H1 (cell line): ENCODE results near the gene OR6Q1. TPM values are rescaled to one million over a fixed set of nuclear protein-coding genes. Genes with fewer than 3 reads are reported as not detected.

Experiments used
- CTCF ChIA-PET: fragments of 300-600 bp; sonication (Branson Sonifier 250); formaldehyde crosslinking; loops from one replicate; lab custom pipeline; 2021; ENCODE audit not compliant: partially characterized antibody; lab: Charles Lee
- POLR2A ChIA-PET: fragments of 300-600 bp; sonication (Branson Sonifier 250); formaldehyde crosslinking; loops from one replicate; lab custom pipeline; 2021; ENCODE audit warnings: inconsistent platforms; ENCODE audit not compliant: partially characterized antibody; lab: Charles Lee
- DNase-seq, 2 experiments: peaks; one replicate each; pipeline versions ENCODE4 v3.0.0 to v3.0.0-alpha.2; 2010 to 2022; ENCODE audit warnings: low spot score in 2 of 2, low read depth in 1 of 2, mixed read lengths in 1 of 2
- FAIRE-seq: peaks from 2 replicates; lab custom pipeline; 2011; peaks lifted over from hg19 to GRCh38; lab: Jason Lieb, UNC
- H2AFZ ChIP-seq: 2 replicates; pipeline ENCODE4 v1.8.1; 2012; ENCODE audit warnings: low read length, inconsistent platforms
- H2AK5ac ChIP-seq: 2 replicates; pipeline ENCODE4 v1.6.1; 2013; ENCODE audit warnings: low read depth, low read length
- H2BK120ac ChIP-seq: replicated peaks from 2 replicates; pipeline ENCODE3; 2013; ENCODE audit warnings: low read depth, low read length, inconsistent platforms
- H2BK12ac ChIP-seq: 2 replicates; pipeline ENCODE4 v1.6.1; 2013; ENCODE audit warnings: low read depth, low read length
- H2BK15ac ChIP-seq: 2 replicates; pipeline ENCODE4 v1.6.1; 2013; ENCODE audit warnings: low read length
- H2BK20ac ChIP-seq: 2 replicates; pipeline ENCODE4 v1.6.1; 2013; ENCODE audit warnings: low read length
- H2BK5ac ChIP-seq: 2 replicates; pipeline ENCODE4 v1.6.1; 2013; ENCODE audit warnings: low read depth, low read length
- H3K14ac ChIP-seq: 2 replicates; pipeline ENCODE4 v1.6.1; 2013; ENCODE audit warnings: inconsistent platforms; ENCODE audit not compliant: insufficient read length
- H3K18ac ChIP-seq: 2 replicates; pipeline ENCODE4 v1.6.1; 2013; ENCODE audit warnings: low read length; ENCODE audit errors: extremely low read depth
- H3K23ac ChIP-seq: 2 replicates; pipeline ENCODE4 v1.6.1; 2013; ENCODE audit warnings: inconsistent platforms; ENCODE audit not compliant: insufficient read length
- H3K23me2 ChIP-seq: 2 replicates; pipeline ENCODE4 v1.6.1; 2013; ENCODE audit warnings: low read depth, low read length
- H3K27ac ChIP-seq: 2 replicates; pipeline ENCODE4 v1.6.1; 2011; ENCODE audit warnings: low read depth, low read length, inconsistent platforms
- H3K27me3 ChIP-seq, 4 experiments: replicated peaks in 1 of 4; 1 replicate in 1 of 4; 2 replicates in 3 of 4; pipeline versions ENCODE4 v1.6.1 to v1.8.1; 2011 to 2013; ENCODE audit warnings: low read length in 3 of 4, mild to moderate bottlenecking in 3 of 4, inconsistent platforms in 2 of 4, mixed read lengths in 2 of 4, moderate library complexity in 1 of 4; ENCODE audit not compliant: control insufficient read depth in 3 of 4, insufficient read depth in 3 of 4; ENCODE audit errors: extremely low read depth in 1 of 4
- H3K36me3 ChIP-seq, 4 experiments: 2 replicates each; pipeline versions ENCODE4 v1.6.1 to v1.8.1; 2011 to 2013; ENCODE audit warnings: mild to moderate bottlenecking in 4 of 4, low read length in 3 of 4, moderate library complexity in 2 of 4, control low read depth in 1 of 4, inconsistent platforms in 1 of 4; ENCODE audit not compliant: insufficient read depth in 4 of 4, control insufficient read depth in 2 of 4
- H3K4ac ChIP-seq: replicated peaks from 2 replicates; pipeline ENCODE3; 2013; ENCODE audit warnings: low read length, low read depth, mixed read lengths, inconsistent platforms; ENCODE audit not compliant: insufficient read length
- H3K4me1 ChIP-seq, 4 experiments: replicated peaks in 1 of 4; 1 replicate in 1 of 4; 2 replicates in 3 of 4; pipeline versions ENCODE4 v1.6.1 to v1.8.1; 2011 to 2013; ENCODE audit warnings: low read length in 3 of 4, inconsistent platforms in 2 of 4, mixed read lengths in 1 of 4; ENCODE audit not compliant: insufficient read depth in 4 of 4, control insufficient read depth in 3 of 4
- H3K4me2 ChIP-seq, 2 experiments: 2 replicates each; pipeline versions ENCODE4 v1.6.1 to v1.8.1; 2011 to 2013; ENCODE audit warnings: low read depth in 2 of 2, low read length in 2 of 2, control low read depth in 1 of 2, inconsistent platforms in 1 of 2, mild to moderate bottlenecking in 1 of 2; ENCODE audit not compliant: insufficient read depth in 1 of 2
- H3K4me3 ChIP-seq, 4 experiments: fragments of 200-600, 300-600 bp in 1 of 4; sonication (generic), shearing (Covaris generic), sonication (Bioruptor Twin) in 1 of 4; 2 replicates each; pipeline versions ENCODE4 v1.5.1 to v1.8.1; 2011 to 2016; ENCODE audit warnings: low read length in 4 of 4, low read depth in 3 of 4, control low read depth in 2 of 4, inconsistent platforms in 2 of 4, mild to moderate bottlenecking in 2 of 4, mixed read lengths in 1 of 4, moderate library complexity in 1 of 4; ENCODE audit not compliant: insufficient read depth in 2 of 4; ENCODE audit errors: extremely low read depth in 1 of 4
- H3K56ac ChIP-seq: replicated peaks from 2 replicates; pipeline ENCODE3; 2013; ENCODE audit warnings: low read depth, mild to moderate bottlenecking, mixed read lengths, low read length, inconsistent platforms; ENCODE audit not compliant: insufficient read length
- H3K79me1 ChIP-seq: 2 replicates; pipeline ENCODE4 v1.6.1; 2013; ENCODE audit warnings: low read depth, low read length, control low read depth
- H3K79me2 ChIP-seq, 2 experiments: 2 replicates each; pipeline versions ENCODE4 v1.6.1 to v1.8.1; 2012 to 2013; ENCODE audit warnings: low read length in 2 of 2, mild to moderate bottlenecking in 2 of 2, inconsistent platforms in 1 of 2; ENCODE audit not compliant: insufficient read depth in 2 of 2, control insufficient read depth in 1 of 2
- H3K9ac ChIP-seq, 4 experiments: replicated peaks in 1 of 4; 1 replicate in 1 of 4; 2 replicates in 3 of 4; pipeline versions ENCODE4 v1.6.1 to v1.8.1; 2011 to 2013; ENCODE audit warnings: low read depth in 3 of 4, low read length in 3 of 4, control low read depth in 2 of 4, mild to moderate bottlenecking in 2 of 4, moderate library complexity in 2 of 4, inconsistent platforms in 1 of 4; ENCODE audit errors: extremely low read depth in 1 of 4
- H3K9me3 ChIP-seq, 2 experiments: 2 replicates each; pipeline versions ENCODE4 v1.6.1 to v1.8.1; 2012 to 2013; ENCODE audit warnings: mild to moderate bottlenecking in 2 of 2, moderate library complexity in 2 of 2, control low read depth in 1 of 2, inconsistent platforms in 1 of 2, low read depth in 1 of 2, low read length in 1 of 2, mixed read lengths in 1 of 2; ENCODE audit not compliant: insufficient read depth in 2 of 2
- H4K20me1 ChIP-seq, 2 experiments: replicated peaks in 1 of 2; 2 replicates each; pipeline versions ENCODE3 to v1.8.1; 2011 to 2013; ENCODE audit warnings: inconsistent platforms in 2 of 2, low read length in 2 of 2, mild to moderate bottlenecking in 1 of 2; ENCODE audit not compliant: insufficient read depth in 2 of 2, control insufficient read depth in 1 of 2
- H4K5ac ChIP-seq: 2 replicates; pipeline ENCODE4 v1.6.1; 2013; ENCODE audit warnings: low read length, low read depth, mixed read lengths, inconsistent platforms; ENCODE audit not compliant: insufficient read length
- H4K8ac ChIP-seq: 2 replicates; pipeline ENCODE4 v1.8.0; 2013; ENCODE audit warnings: mild to moderate bottlenecking, moderate library complexity, low read length, inconsistent platforms; ENCODE audit not compliant: insufficient read depth; ENCODE audit errors: extremely low read depth
- H4K91ac ChIP-seq: replicated peaks from 2 replicates; pipeline ENCODE3; 2013; ENCODE audit warnings: low read length, mixed read lengths, inconsistent platforms; ENCODE audit not compliant: insufficient read length
- CBX8 ChIP-seq: fragments of 300-800, 300-1000 bp; sonication (generic); IDR thresholded peaks from 2 replicates; pipeline ENCODE4 v1.7.1; 2016; ENCODE audit warnings: low read depth, low read length, borderline replicate concordance
- CEBPB ChIP-seq: IDR thresholded peaks from 2 replicates; pipeline ENCODE4 v1.6.1; 2012; ENCODE audit warnings: low read depth, low read length
- CREB1 ChIP-seq: IDR thresholded peaks from 2 replicates; pipeline ENCODE4 v1.6.1; 2012; ENCODE audit warnings: inconsistent platforms
- HDAC2 ChIP-seq, 2 experiments: fragments of 300-600 bp in 1 of 2; sonication (generic) in 1 of 2; IDR thresholded peaks; 2 replicates each; pipeline ENCODE4 v1.6.1; 2011 to 2012; ENCODE audit warnings: low read depth in 2 of 2, low read length in 2 of 2, mild to moderate bottlenecking in 2 of 2, moderate library complexity in 2 of 2, borderline replicate concordance in 1 of 2, inconsistent platforms in 1 of 2
- KDM5A ChIP-seq: fragments of 200-600 bp; IDR thresholded peaks from 2 replicates; pipeline ENCODE4 v1.7.1; 2012; ENCODE audit warnings: mild to moderate bottlenecking, low read length, inconsistent platforms, mixed read lengths
- MAFK ChIP-seq: IDR thresholded peaks from 2 replicates; pipeline ENCODE4 v1.6.1; 2012; ENCODE audit warnings: low read depth, mild to moderate bottlenecking, improper control_type of control experiment, low read length
- POLR2AphosphoS5 ChIP-seq: IDR thresholded peaks from 2 replicates; pipeline ENCODE4 v1.6.1; 2011; ENCODE audit warnings: low read depth, low read length
- RBBP5 ChIP-seq: IDR thresholded peaks from 2 replicates; pipeline ENCODE4 v1.7.1; 2012; ENCODE audit warnings: low read depth, mild to moderate bottlenecking, inconsistent platforms, low read length, moderate library complexity, borderline replicate concordance
- SIN3A ChIP-seq, 2 experiments: IDR thresholded peaks in 1 of 2; conservative IDR thresholded peaks in 1 of 2; 2 replicates each; pipeline ENCODE4 v1.6.1; 2011 to 2012; ENCODE audit warnings: low read length in 2 of 2, improper control_type of control experiment in 1 of 2, low read depth in 1 of 2, mild to moderate bottlenecking in 1 of 2
- SIRT6 ChIP-seq: IDR thresholded peaks from one replicate; pipeline ENCODE4 v1.7.1; 2012; ENCODE audit warnings: low read length, inconsistent platforms
- SP4 ChIP-seq: IDR thresholded peaks from 2 replicates; pipeline ENCODE4 v1.6.1; 2012; ENCODE audit warnings: low read length, inconsistent platforms
- SRF ChIP-seq: IDR thresholded peaks from 2 replicates; pipeline ENCODE4 v1.6.1; 2011; ENCODE audit warnings: mild to moderate bottlenecking, low read depth, low read length, moderate library complexity
- TAF7 ChIP-seq: optimal IDR thresholded peaks from 2 replicates; pipeline ENCODE3; 2011; ENCODE audit warnings: low read depth, mild to moderate bottlenecking, inconsistent platforms, low read length, moderate library complexity, borderline replicate concordance
- TBP ChIP-seq: IDR thresholded peaks from 2 replicates; pipeline ENCODE4 v1.6.1; 2011; ENCODE audit warnings: low read depth, low read length, improper control_type of control experiment
- ZNF274 ChIP-seq: IDR thresholded peaks from 2 replicates; pipeline ENCODE4 v1.7.0; 2012; ENCODE audit warnings: low read length, borderline replicate concordance; ENCODE audit errors: extremely low read depth
- WGBS, 2 experiments: shearing (Covaris generic) in 1 of 2; methylation state at CpG; one replicate each; pipeline versions ENCODE4 v1.1.6 to v1.1.7; 2013 to 2015; ENCODE audit warnings: low lambda C conversion rate in 2 of 2, mixed read lengths in 2 of 2, inconsistent platforms in 1 of 2, low coverage in 1 of 2, missing lambda C conversion rate in 1 of 2; ENCODE audit not compliant: insufficient replicate concordance in 2 of 2, insufficient coverage in 1 of 2, insufficient read length in 1 of 2; ENCODE audit errors: extremely low coverage in 1 of 2, missing lambda C conversion rate in 1 of 2; 5-methylcytosine and 5-hydroxymethylcytosine counted together
- polyA plus RNA-seq, 7 experiments: library from polyadenylated mRNA; depleted of rRNA in 3 of 7; stranded (reverse) in 5 of 7; unstranded in 2 of 7; fragments of >200 nt in 5 of 7; fragments of 200-250 nt in 2 of 7; gene quantifications; 1 replicate in 5 of 7; 2 replicates in 1 of 7; 4 replicates in 1 of 7; pipeline versions ENCODE4 v1.2.1 to v1.2.3, GENCODE V29; 2011 to 2013; ENCODE audit warnings: missing spikeins in 2 of 7, mixed read lengths in 2 of 7
- total RNA-seq: library from RNA; stranded (reverse); fragmentation: NEBNext Ultra II Directional; extraction: Animal tissue kit (Norgen Biotek cat#: 25700); gene quantifications from 2 replicates; pipeline ENCODE4 v1.2.1, GENCODE V29; 2021

OR6Q1 gene
- total and polyA plus RNA-seq, 2 of the 8 experiments (the other 6 are each of a cell fraction or from before 2014, with no cell fraction given): not detected

DNA sequence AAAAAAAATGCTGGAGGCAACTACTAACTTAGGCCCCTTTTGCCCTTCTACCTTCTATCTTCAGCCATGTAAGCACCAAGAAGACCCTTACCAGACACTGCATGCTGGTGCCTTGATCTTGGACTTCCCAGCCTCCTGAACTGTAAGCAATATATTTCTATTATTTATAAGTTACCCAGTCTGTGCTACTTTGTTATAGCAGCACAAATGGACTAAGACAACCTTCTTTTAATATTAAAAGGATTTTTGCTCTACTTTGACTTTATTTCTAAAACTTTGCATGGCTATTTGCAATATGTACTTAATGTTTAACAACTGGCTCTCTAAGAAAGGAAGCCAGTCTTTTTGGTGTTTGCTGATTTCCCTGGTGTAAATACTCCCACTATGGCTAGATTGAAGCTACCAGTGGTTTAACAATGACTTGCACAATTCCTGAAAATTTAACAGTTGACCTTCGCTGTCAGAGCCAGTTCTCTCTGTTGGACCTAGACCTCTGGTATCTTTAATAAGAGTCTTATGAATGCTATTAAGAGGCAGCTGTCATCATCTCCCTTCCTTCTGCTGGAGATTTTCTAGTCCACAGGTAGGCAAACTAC lies 25.2 kb downstream of the OR6Q1 start:
- no peak for DNase-seq
- Histone ChIP-seq H3K23me2 (no peaks in the 10 kb centered on the region), H3K9ac (no peak overlapping the region), H4K91ac (no peak overlapping the region), H2BK120ac (no peak overlapping the region), H3K23ac (no peak overlapping the region), H4K5ac (no peak overlapping the region), H3K79me1 (no peaks in the 10 kb centered on the region), H3K27ac (no peak overlapping the region), H2AFZ (no peak overlapping the region), H2BK20ac (no peak overlapping the region), H3K79me2 (no peaks in the 10 kb centered on the region), H2AK5ac (no peak overlapping the region), H3K18ac (no peak overlapping the region), H3K9me3 (no peaks in the 10 kb centered on the region), H3K27me3 (no peaks in the 10 kb centered on the region), H3K14ac (no peak overlapping the region), H3K4me3 (no peak overlapping the region), H3K4me2 (no peak overlapping the region), H3K4me1 (peaks cover 0 to 11% (median 5%) of the 10 kb centered on the region in 4 experiments; a peak in 5 of 7 replicates), H2BK15ac (no peak overlapping the region), H2BK12ac (no peak overlapping the region), H3K36me3 (no peaks in the 10 kb centered on the region), H2BK5ac (no peak overlapping the region), H4K20me1 (no peaks in the 10 kb centered on the region), H4K8ac (no peak overlapping the region), H3K56ac (no peak overlapping the region), H3K4ac (no peak overlapping the region)
- 92% methylated on average over 1 of the region's 1 CpG; no CpG with 5 or more reads in 1 of the 2 experiments for WGBS, 2 experiments
- ChIA-PET CTCF (no interaction called here), POLR2A (interaction anchor here (1.5 kb wide), 1 partner anchor 315 kb away, joined by 3 read pairs; the partner anchor contains the start of gene SELENOH)
- no peak for FAIRE-seq
- TF ChIP-seq KDM5A (no peak), CBX8 (no peak), MAFK (no peak), POLR2AphosphoS5 (no peak), SP4 (no peak), SRF (no peak), SIN3A (conservative IDR thresholded peaks at IDR 0.05 in 1 of 2, IDR thresholded peaks at IDR 0.05 in 1 of 2; ENCODE audit: low read depth in 1 of 2, low read length in 2 of 2) (no peak), RBBP5 (no peak), CREB1 (no peak), TAF7 (no peak), TBP (no peak), ZNF274 (no peak), SIRT6 (no peak), HDAC2 (IDR thresholded peaks at IDR 0.05; ENCODE audit: borderline replicate concordance in 1 of 2, low read depth in 2 of 2, low read length in 2 of 2) (no peak), CEBPB (no peak)
